HepG2 (cell line): Measurements from ENCODE around the gene RBSN. TPM values are rescaled to one million over a fixed set of nuclear protein-coding genes. Genes with fewer than 3 reads are reported as not detected.
A peak's percentile ranks its signal among the peaks of the same experiment; 100 is the strongest.

ENCODE experiments used
- FOXM1 ChIP-seq: sonication (generic); formaldehyde crosslinking; IDR thresholded peaks from 2 replicates; pipeline ENCODE4 v1.5.0; 2020; ENCODE audit warnings: missing genetic modification reagents
- KDM5B ChIP-seq: sonication (generic); formaldehyde crosslinking; IDR thresholded peaks from 2 replicates; pipeline ENCODE4 v1.4.0; 2020; ENCODE audit warnings: missing genetic modification reagents, mild to moderate bottlenecking, borderline replicate concordance
- MAF1 ChIP-seq: sonication (generic); formaldehyde crosslinking; IDR thresholded peaks from 2 replicates; pipeline ENCODE4 v1.5.0; 2020; ENCODE audit warnings: missing genetic modification reagents, borderline replicate concordance
- RELA ChIP-seq: sonication (generic); formaldehyde crosslinking; IDR thresholded peaks from 2 replicates; pipeline ENCODE4 v1.4.0; 2020; ENCODE audit warnings: missing genetic modification reagents
- SAFB2 ChIP-seq: sonication (generic); formaldehyde crosslinking; IDR thresholded peaks from 2 replicates; pipeline ENCODE4 v1.5.1; 2020; ENCODE audit warnings: missing genetic modification reagents, low read depth, mild to moderate bottlenecking, borderline replicate concordance
- SOX5 ChIP-seq: IDR thresholded peaks from 2 replicates; pipeline ENCODE4 v1.6.1; 2016; ENCODE audit warnings: borderline replicate concordance
- STAG1 ChIP-seq: sonication (generic); formaldehyde crosslinking; IDR thresholded peaks from 2 replicates; pipeline ENCODE4 v1.4.0; 2020; ENCODE audit warnings: missing genetic modification reagents
- XRCC5 ChIP-seq: fragments of 200-400 bp; formaldehyde crosslinking; optimal IDR thresholded peaks from 2 replicates; pipeline ENCODE3; 2017; ENCODE audit warnings: mild to moderate bottlenecking, low read length
- ZNF180 ChIP-seq: sonication (generic); formaldehyde crosslinking; IDR thresholded peaks from 2 replicates; pipeline ENCODE4 v1.4.0; 2020; ENCODE audit warnings: low read depth, missing genetic modification reagents, borderline replicate concordance
- ZNF556 ChIP-seq: sonication (generic); formaldehyde crosslinking; IDR thresholded peaks from 2 replicates; pipeline ENCODE4 v1.4.0; 2020; ENCODE audit warnings: mild to moderate bottlenecking, missing genetic modification reagents, borderline replicate concordance
- ZNF672 ChIP-seq: sonication (generic); formaldehyde crosslinking; IDR thresholded peaks from 2 replicates; pipeline ENCODE4 v1.8.1; 2022; ENCODE audit warnings: missing genetic modification reagents
- polyA plus RNA-seq, 8 experiments: library from polyadenylated mRNA; depleted of rRNA in 3 of 8; stranded (reverse) in 7 of 8; unstranded in 1 of 8; fragments of >200 nt; fragmentation: Illumina TruSeq in 4 of 8; extraction: Trizol in 4 of 8; gene quantifications; 2 replicates each; pipeline versions ENCODE4 v1.2.1 to v1.2.3, GENCODE V29; 2011 to 2016; ENCODE audit warnings: low read depth in 4 of 8, missing spikeins in 1 of 8, mixed read lengths in 1 of 8; ENCODE audit not compliant: insufficient read depth in 1 of 8
- total RNA-seq, 5 experiments: library from RNA; depleted of rRNA; stranded (reverse); fragments of >200 nt; fragmentation: Illumina TruSeq; extraction: Trizol; gene quantifications; 2 replicates each; pipeline ENCODE4 v1.2.3, GENCODE V29; 2016; ENCODE audit warnings: low read depth in 1 of 5
- TF ChIP-seq, protein P1 (sequence below): fragments of 450-650 bp; IDR thresholded peaks from 2 replicates; pipeline ENCODE4 v1.6.1; 2016
- TF ChIP-seq, protein P2 (sequence below): sonication (generic); formaldehyde crosslinking; IDR thresholded peaks from 2 replicates; pipeline ENCODE4 v1.8.0; 2022; ENCODE audit warnings: mild to moderate bottlenecking, missing genetic modification reagents, borderline replicate concordance
- TF ChIP-seq, protein P3 (sequence below): sonication (generic); formaldehyde crosslinking; IDR thresholded peaks from 2 replicates; pipeline ENCODE4 v1.5.1; 2020; ENCODE audit warnings: mild to moderate bottlenecking, missing genetic modification reagents, borderline replicate concordance
- TF ChIP-seq, protein P4 (sequence below): sonication (generic); formaldehyde crosslinking; IDR thresholded peaks from 2 replicates; pipeline ENCODE4 v1.4.0; 2020; ENCODE audit warnings: missing genetic modification reagents
- TF ChIP-seq, protein P5 (sequence below): sonication (generic); formaldehyde crosslinking; IDR thresholded peaks from 2 replicates; pipeline ENCODE4 v1.4.0; 2020; ENCODE audit warnings: low read depth, missing genetic modification reagents

Gene RBSN
- total and polyA plus RNA-seq, 2 of the 13 experiments (the other 11 are each of a cell fraction or from before 2014, with no cell fraction given) = 7.9 to 11.8 TPM

DNA sequence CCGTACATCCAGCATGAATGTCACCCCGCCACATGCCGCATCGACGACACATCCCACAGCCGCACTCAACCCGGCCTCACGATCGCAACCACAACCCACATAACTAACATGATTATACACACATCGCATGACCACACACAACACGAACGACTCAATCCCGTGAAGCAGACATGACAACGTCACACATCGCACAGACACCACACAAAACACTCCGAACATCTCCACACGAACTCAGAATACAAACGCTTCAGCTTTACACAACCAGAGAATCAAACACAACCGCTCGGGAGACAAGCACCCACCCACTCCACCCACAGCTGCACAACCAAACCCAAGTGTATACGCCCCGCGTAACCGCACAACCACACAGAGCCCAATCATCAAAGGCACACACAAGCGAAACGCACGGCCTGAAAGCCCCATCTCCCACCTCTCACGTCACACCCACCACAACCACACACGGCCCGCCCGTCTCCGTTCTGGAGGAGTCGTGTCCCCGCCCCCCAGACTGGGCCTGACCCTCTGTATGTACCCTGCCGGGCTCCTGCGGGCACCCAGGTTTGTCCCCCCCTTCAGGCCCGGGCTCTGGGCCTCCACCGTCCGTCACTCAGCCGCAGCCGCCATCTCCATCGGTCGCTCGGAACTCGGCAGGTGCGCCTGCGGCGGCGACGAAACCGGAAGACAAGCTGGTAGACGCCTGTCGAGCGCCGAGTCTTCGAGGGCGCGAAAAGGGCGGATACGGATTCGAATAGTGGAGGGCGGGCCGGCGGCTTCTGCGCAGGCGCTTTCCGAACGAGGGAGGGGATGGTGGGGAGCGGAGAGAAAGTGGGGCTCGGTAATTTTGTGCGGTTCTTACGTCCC lies at the start of gene RBSN (continued):
- peak; percentile 81; the same call in 1 of the 2 replicates for TF ChIP-seq KDM5B (CRISPR knock-in tag)
- no peak for TF ChIP-seq STAG1
- TF ChIP-seq ZNF556 (CRISPR knock-in tag) = peak; percentile 98; the same call in 1 of the 2 replicates
- TF ChIP-seq, protein P1, sequence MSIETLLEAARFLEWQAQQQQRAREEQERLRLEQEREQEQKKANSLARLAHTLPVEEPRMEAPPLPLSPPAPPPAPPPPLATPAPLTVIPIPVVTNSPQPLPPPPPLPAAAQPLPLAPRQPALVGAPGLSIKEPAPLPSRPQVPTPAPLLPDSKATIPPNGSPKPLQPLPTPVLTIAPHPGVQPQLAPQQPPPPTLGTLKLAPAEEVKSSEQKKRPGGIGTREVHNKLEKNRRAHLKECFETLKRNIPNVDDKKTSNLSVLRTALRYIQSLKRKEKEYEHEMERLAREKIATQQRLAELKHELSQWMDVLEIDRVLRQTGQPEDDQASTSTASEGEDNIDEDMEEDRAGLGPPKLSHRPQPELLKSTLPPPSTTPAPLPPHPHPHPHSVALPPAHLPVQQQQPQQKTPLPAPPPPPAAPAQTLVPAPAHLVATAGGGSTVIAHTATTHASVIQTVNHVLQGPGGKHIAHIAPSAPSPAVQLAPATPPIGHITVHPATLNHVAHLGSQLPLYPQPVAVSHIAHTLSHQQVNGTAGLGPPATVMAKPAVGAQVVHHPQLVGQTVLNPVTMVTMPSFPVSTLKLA = no peak
- TF ChIP-seq FOXM1 (CRISPR knock-in tag) = 0 out of 2 replicates have a peak, but pooled peaks have one; percentile 51
- TF ChIP-seq RELA = peak; percentile 49; the same call in 1 of the 2 replicates
- TF ChIP-seq, protein P2, sequence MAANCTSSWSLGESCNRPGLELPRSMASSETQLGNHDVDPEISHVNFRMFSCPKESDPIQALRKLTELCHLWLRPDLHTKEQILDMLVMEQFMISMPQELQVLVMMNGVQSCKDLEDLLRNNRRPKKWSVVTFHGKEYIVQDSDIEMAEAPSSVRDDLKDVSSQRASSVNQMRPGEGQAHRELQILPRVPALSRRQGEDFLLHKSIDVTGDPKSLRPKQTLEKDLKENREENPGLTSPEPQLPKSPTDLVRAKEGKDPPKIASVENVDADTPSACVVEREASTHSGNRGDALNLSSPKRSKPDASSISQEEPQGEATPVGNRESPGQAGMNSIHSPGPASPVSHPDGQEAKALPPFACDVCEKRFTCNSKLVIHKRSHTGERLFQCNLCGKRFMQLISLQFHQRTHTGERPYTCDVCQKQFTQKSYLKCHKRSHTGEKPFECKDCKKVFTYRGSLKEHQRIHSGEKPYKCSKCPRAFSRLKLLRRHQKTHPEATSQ (CRISPR knock-in tag) = no peak; the same call in 1 of the 2 replicates
- TF ChIP-seq SOX5 (CRISPR knock-in tag) = peak; percentile 72
- TF ChIP-seq, protein P3, sequence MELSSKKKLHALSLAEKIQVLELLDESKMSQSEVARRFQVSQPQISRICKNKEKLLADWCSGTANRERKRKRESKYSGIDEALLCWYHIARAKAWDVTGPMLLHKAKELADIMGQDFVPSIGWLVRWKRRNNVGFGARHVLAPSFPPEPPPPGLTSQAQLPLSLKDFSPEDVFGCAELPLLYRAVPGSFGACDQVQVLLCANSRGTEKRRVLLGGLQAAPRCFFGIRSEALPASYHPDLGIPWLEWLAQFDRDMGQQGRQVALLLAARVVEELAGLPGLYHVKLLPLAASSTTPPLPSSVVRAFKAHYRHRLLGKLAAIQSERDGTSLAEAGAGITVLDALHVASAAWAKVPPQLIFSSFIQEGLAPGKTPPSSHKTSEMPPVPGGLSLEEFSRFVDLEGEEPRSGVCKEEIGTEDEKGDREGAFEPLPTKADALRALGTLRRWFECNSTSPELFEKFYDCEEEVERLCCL (CRISPR knock-in tag) = 0 out of 2 replicates have a peak, but pooled peaks have one; percentile 54
- peak; percentile 53; the same call in 1 of the 2 replicates for TF ChIP-seq ZNF672 (CRISPR knock-in tag)
- TF ChIP-seq, protein P4, sequence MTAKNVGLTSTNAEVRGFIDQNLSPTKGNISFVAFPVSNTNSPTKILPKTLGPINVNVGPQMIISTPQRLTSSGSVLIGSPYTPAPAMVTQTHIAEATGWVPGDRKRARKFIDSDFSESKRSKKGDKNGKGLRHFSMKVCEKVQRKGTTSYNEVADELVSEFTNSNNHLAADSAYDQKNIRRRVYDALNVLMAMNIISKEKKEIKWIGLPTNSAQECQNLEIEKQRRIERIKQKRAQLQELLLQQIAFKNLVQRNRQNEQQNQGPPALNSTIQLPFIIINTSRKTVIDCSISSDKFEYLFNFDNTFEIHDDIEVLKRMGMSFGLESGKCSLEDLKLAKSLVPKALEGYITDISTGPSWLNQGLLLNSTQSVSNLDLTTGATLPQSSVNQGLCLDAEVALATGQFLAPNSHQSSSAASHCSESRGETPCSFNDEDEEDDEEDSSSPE (CRISPR knock-in tag) = peak; percentile 99
- TF ChIP-seq, protein P5, sequence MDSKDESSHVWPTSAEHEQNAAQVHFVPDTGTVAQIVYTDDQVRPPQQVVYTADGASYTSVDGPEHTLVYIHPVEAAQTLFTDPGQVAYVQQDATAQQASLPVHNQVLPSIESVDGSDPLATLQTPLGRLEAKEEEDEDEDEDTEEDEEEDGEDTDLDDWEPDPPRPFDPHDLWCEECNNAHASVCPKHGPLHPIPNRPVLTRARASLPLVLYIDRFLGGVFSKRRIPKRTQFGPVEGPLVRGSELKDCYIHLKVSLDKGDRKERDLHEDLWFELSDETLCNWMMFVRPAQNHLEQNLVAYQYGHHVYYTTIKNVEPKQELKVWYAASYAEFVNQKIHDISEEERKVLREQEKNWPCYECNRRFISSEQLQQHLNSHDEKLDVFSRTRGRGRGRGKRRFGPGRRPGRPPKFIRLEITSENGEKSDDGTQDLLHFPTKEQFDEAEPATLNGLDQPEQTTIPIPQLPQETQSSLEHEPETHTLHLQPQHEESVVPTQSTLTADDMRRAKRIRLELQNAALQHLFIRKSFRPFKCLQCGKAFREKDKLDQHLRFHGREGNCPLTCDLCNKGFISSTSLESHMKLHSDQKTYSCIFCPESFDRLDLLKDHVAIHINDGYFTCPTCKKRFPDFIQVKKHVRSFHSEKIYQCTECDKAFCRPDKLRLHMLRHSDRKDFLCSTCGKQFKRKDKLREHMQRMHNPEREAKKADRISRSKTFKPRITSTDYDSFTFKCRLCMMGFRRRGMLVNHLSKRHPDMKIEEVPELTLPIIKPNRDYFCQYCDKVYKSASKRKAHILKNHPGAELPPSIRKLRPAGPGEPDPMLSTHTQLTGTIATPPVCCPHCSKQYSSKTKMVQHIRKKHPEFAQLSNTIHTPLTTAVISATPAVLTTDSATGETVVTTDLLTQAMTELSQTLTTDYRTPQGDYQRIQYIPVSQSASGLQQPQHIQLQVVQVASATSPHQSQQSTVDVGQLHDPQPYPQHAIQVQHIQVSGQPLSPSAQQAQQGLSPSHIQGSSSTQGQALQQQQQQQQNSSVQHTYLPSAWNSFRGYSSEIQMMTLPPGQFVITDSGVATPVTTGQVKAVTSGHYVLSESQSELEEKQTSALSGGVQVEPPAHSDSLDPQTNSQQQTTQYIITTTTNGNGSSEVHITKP (CRISPR knock-in tag) = peak; percentile 67; the same call in 1 of the 2 replicates
- no peak for TF ChIP-seq ZNF180 (CRISPR knock-in tag)
- TF ChIP-seq XRCC5 = peak; percentile 100
- TF ChIP-seq MAF1 (CRISPR knock-in tag) = 0 out of 2 replicates have a peak, but pooled peaks have one; percentile 72
- TF ChIP-seq SAFB2 (CRISPR knock-in tag) = peak; percentile 68; the same call in 1 of the 2 replicates
